Activated CD4-positive, alpha-beta T cell treated with anti-CD3 and anti-CD28 coated beads, Interleukin-2, amount 10 ng/mL, durations not matched to agents 24 days and 14 days (primary cell): ENCODE data around the gene RESF1. TPM values are rescaled to one million over a fixed set of nuclear protein-coding genes. Genes with fewer than 3 reads are reported as not detected.

Source experiments
- DNase-seq: peaks from one replicate; pipeline ENCODE4 v3.0.0; 2022
- H3K27ac Mint-ChIP-seq: one replicate; pipeline ENCODE4 v1.8.0; 2022; ENCODE audit warnings: mild to moderate bottlenecking, mixed read lengths
- H3K27me3 Mint-ChIP-seq: one replicate; pipeline ENCODE4 v1.8.0; 2022; ENCODE audit warnings: mixed read lengths
- H3K36me3 Mint-ChIP-seq: one replicate; pipeline ENCODE4 v1.8.0; 2022; ENCODE audit warnings: low read depth, mild to moderate bottlenecking, mixed read lengths
- H3K4me1 Mint-ChIP-seq: one replicate; pipeline ENCODE4 v1.8.0; 2021; ENCODE audit warnings: mixed read lengths
- H3K4me3 Mint-ChIP-seq: one replicate; pipeline ENCODE4 v1.8.0; 2022; ENCODE audit warnings: mild to moderate bottlenecking, moderate library complexity, mixed read lengths
- H3K9me3 Mint-ChIP-seq: one replicate; pipeline ENCODE4 v1.8.0; 2021; ENCODE audit warnings: mixed read lengths
- intact Hi-C: fragments of 100-400 bp; cut with micrococcal nuclease; formaldehyde crosslinking; loops from one replicate; pipeline ENCODE4 v1.15.1; 2023
- total RNA-seq: library from RNA; stranded (reverse); gene quantifications from 2 replicates; pipeline ENCODE4 v1.2.3, GENCODE V29; 2022

The RESF1 gene
- total RNA-seq, 1 donor from 2014 or later, result 55.5 TPM

- H3K9me3 Mint-ChIP-seq, result no peaks in the 10 kb centered on the region
These were observed 46.4 kb downstream of the RESF1 start for GRCh38 chr12:32005496-32006125.

More at GRCh38 chr12:32005496-32006125, 46.4 kb downstream of the RESF1 start:
- DNase-seq, result no peak
- no peaks in the 10 kb centered on the region for H3K27me3 Mint-ChIP-seq
- H3K4me3 Mint-ChIP-seq, result no peak overlapping the region
- peaks cover 21% of the 10 kb centered on the region for H3K36me3 Mint-ChIP-seq
- intact Hi-C loops, result no loop called here
- H3K27ac Mint-ChIP-seq, result no peak overlapping the region
- no peaks in the 10 kb centered on the region for H3K4me1 Mint-ChIP-seq

Other genes starting within 250 kb of the RESF1 start
- gene AMN1, start 230.4 kb upstream of the RESF1 start, total RNA-seq, result 2.3 and 2.4 TPM in 2 replicates
- 16.0 and 18.2 TPM in 2 replicates for gene BICD1, start 147.4 kb downstream of the RESF1 start, total RNA-seq